Sigmoid colon (tissue), 7 donors: ENCODE results near the gene GCH1. TPM values are rescaled to one million over a fixed set of nuclear protein-coding genes. Genes with fewer than 3 reads are reported as not detected.

Source experiments
- DNase-seq: peaks from one replicate; pipeline ENCODE4 v3.0.0-alpha.2; 2019
- H3K27ac ChIP-seq, 4 donors: fragments of 200-600 bp; sonication (generic); one replicate each; pipeline ENCODE4 v1.5.1; 2016 to 2019; ENCODE audit warnings: mild to moderate bottlenecking in 1 of 4
- H3K27me3 ChIP-seq, 3 donors: fragments of 200-600 bp; sonication (generic); one replicate each; pipeline ENCODE4 v1.5.1; 2019; ENCODE audit warnings: mild to moderate bottlenecking in 1 of 3
- H3K36me3 ChIP-seq, 4 donors: fragments of 200-600 bp; sonication (generic); one replicate each; pipeline ENCODE4 v1.5.1; 2016 to 2019
- H3K4me1 ChIP-seq, 4 donors: fragments of 200-600 bp; sonication (generic); one replicate each; pipeline ENCODE4 v1.5.1; 2017 to 2019
- H3K4me3 ChIP-seq, 4 donors: fragments of 200-600 bp; sonication (generic); one replicate each; pipeline ENCODE4 v1.5.1; 2017 to 2019; ENCODE audit warnings: mild to moderate bottlenecking in 2 of 4, moderate library complexity in 1 of 4
- H3K9me3 ChIP-seq, 4 donors: fragments of 200-600 bp in 3 of 4; sonication (generic) in 3 of 4; one replicate each; pipeline versions ENCODE4 v1.5.1 to v1.6.1; 2013 to 2019
- EP300 ChIP-seq, 4 donors: sonication (generic); formaldehyde crosslinking; IDR thresholded peaks; one replicate each; pipeline ENCODE4 v1.6.1; 2017; ENCODE audit warnings: antibody characterized with exemption in 4 of 4
- POLR2A ChIP-seq, 2 donors: fragments of 450-650 bp; IDR thresholded peaks; one replicate each; pipeline ENCODE4 v1.6.1; 2016; ENCODE audit warnings: antibody characterized with exemption in 2 of 2, mild to moderate bottlenecking in 2 of 2, moderate library complexity in 2 of 2
- POLR2AphosphoS5 ChIP-seq, 4 donors: sonication (generic); formaldehyde crosslinking; IDR thresholded peaks; one replicate each; pipeline ENCODE4 v1.6.1; 2017; ENCODE audit warnings: antibody characterized with exemption in 4 of 4
- WGBS, 2 donors: extraction: QIAGEN DNeasy Blood & Tissue Kit; methylation state at CpG; one replicate each; pipeline ENCODE4 v1.1.7; 2013; 5-methylcytosine and 5-hydroxymethylcytosine counted together
- intact Hi-C: fragments of 100-400 bp; cut with DNase I; formaldehyde crosslinking; loops from one replicate; pipeline ENCODE4 v1.15.1; 2023
- polyA plus RNA-seq, 3 donors: library from polyadenylated mRNA; stranded (reverse); fragments of 200-250 nt; gene quantifications; one replicate each; pipeline ENCODE4 v1.2.3, GENCODE V29; 2013
- total RNA-seq, 4 donors: library from RNA; depleted of rRNA; stranded (reverse); fragments of >200 nt; gene quantifications; one replicate each; pipeline ENCODE4 v1.1.0, GENCODE V29; 2016
- TF ChIP-seq, protein P1 (sequence below), 4 experiments: fragments of 450-650 bp in 3 of 4; fragments of 200-600 bp in 1 of 4; IDR thresholded peaks; one replicate each; pipeline ENCODE4 v1.5.1; 2016 to 2019; ENCODE audit warnings: antibody characterized with exemption in 4 of 4, mild to moderate bottlenecking in 3 of 4, moderate library complexity in 2 of 4
- donor health status: healthy with polysubstance abuse.
- donor health status: Bipolar disorder and iron deficiency.
- donor health status: healthy.

GCH1 gene, protein sequence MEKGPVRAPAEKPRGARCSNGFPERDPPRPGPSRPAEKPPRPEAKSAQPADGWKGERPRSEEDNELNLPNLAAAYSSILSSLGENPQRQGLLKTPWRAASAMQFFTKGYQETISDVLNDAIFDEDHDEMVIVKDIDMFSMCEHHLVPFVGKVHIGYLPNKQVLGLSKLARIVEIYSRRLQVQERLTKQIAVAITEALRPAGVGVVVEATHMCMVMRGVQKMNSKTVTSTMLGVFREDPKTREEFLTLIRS
- total RNA-seq (1 to 10 TPM; 3.2 to 8.1 (median 3.9) TPM), polyA plus RNA-seq (10 to 100 TPM; 18.7 to 46.2 (median 24.6) TPM)

GRCh38 chr14:54902521-54903420, at the start of gene GCH1:
Gene GCH1, minus strand, starts transcription at chr14:54902826. Its CDS starts 163 bp downstream, at chr14:54902663.
- H3K9me3 ChIP-seq: no peaks in the 10 kb centered on the region
- H3K27ac ChIP-seq: peak within 1 kb of the TSS; percentile 72 to 80 (median 74)
- peaks cover 0 to 22% (median 13%) of the 10 kb centered on the region in 4 donors for H3K4me1 ChIP-seq
- 1% methylated on average over 83 of the region's 83 CpGs for WGBS, 2 donors
- no peaks in the 10 kb centered on the region for H3K36me3 ChIP-seq
- H3K27me3 ChIP-seq: peaks cover 0 to 15% (median 0%) of the 10 kb centered on the region in 3 donors
- intact Hi-C loops: no loop called here
- peak; percentile 71 for DNase-seq
- H3K4me3 ChIP-seq: peak within 1 kb of the TSS; percentile 52 to 89 (median 74)
- peak; percentile 42 to 86 (median 54) for TF ChIP-seq POLR2AphosphoS5 (IDR thresholded peaks at IDR 0.05)
- TF ChIP-seq POLR2A (IDR thresholded peaks at IDR 0.05): peak; percentile 9 to 60
- TF ChIP-seq EP300 (IDR thresholded peaks at IDR 0.05): no peak
- TF ChIP-seq, protein P1, sequence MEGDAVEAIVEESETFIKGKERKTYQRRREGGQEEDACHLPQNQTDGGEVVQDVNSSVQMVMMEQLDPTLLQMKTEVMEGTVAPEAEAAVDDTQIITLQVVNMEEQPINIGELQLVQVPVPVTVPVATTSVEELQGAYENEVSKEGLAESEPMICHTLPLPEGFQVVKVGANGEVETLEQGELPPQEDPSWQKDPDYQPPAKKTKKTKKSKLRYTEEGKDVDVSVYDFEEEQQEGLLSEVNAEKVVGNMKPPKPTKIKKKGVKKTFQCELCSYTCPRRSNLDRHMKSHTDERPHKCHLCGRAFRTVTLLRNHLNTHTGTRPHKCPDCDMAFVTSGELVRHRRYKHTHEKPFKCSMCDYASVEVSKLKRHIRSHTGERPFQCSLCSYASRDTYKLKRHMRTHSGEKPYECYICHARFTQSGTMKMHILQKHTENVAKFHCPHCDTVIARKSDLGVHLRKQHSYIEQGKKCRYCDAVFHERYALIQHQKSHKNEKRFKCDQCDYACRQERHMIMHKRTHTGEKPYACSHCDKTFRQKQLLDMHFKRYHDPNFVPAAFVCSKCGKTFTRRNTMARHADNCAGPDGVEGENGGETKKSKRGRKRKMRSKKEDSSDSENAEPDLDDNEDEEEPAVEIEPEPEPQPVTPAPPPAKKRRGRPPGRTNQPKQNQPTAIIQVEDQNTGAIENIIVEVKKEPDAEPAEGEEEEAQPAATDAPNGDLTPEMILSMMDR (IDR thresholded peaks at IDR 0.05): peak in 2 of 4 experiments; percentile 12 to 22

DNA sequence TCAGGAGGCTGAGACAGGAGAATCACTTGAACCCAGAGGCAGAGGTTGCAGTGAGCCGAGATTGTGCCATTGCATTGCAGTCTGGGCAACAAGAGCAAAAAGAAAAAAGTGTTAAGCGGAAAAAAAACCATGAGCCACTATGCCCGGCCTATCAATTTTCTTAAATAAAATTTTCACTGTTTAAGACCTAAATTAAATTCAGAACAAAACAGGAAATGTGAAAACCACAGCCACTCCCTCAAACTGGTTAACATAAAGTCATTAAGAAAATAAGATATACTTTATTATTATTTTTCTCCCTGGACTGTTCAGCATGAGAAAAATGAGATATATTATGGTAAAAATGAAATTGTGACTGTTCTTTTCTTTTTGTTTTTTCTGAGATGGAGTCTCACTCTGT, 44.6 kb upstream of the GCH1 start:
- 86 to 94% methylated on average over 3 of the region's 3 CpGs for WGBS, 2 donors
- intact Hi-C loops: no loop called here
- Histone ChIP-seq H3K9me3 (no peaks in the 10 kb centered on the region), H3K4me1 (no peaks in the 10 kb centered on the region), H3K27me3 (no peaks in the 10 kb centered on the region), H3K4me3 (no peak overlapping the region), H3K36me3 (no peaks in the 10 kb centered on the region), H3K27ac (no peak overlapping the region)
- no peak for DNase-seq
- TF ChIP-seq POLR2AphosphoS5 (IDR thresholded peaks at IDR 0.05) (no peak), EP300 (IDR thresholded peaks at IDR 0.05) (no peak), POLR2A (IDR thresholded peaks at IDR 0.05) (no peak)
- TF ChIP-seq, protein P1 (IDR thresholded peaks at IDR 0.05): no peak

DNA sequence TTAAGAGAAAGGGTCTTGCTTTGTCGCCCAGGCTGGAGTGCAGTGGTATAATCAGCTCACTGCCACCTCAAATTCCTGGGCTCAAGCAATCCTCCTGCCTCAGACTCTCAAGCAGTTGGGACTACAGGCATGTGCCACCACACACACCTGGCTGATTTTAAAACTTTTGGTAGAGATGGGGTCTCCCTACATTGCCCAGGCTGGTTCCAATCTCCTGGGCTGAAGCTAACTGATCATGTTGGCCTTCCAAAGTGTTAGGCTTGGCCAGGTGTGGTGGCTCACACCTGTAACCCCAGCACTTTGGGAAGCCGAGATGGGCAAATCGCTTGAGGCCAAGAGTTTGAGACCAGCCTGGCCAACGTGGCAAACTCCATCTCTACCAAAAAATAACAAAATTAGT, 43.9 kb upstream of the GCH1 start:
- Histone ChIP-seq H3K9me3 (no peaks in the 10 kb centered on the region), H3K27me3 (no peaks in the 10 kb centered on the region), H3K36me3 (no peaks in the 10 kb centered on the region), H3K4me3 (no peak overlapping the region), H3K27ac (no peak overlapping the region), H3K4me1 (no peaks in the 10 kb centered on the region)
- DNase-seq: no peak
- no peak for TF ChIP-seq POLR2AphosphoS5 (IDR thresholded peaks at IDR 0.05)
- TF ChIP-seq, protein P1 (IDR thresholded peaks at IDR 0.05): no peak
- no peak for TF ChIP-seq EP300 (IDR thresholded peaks at IDR 0.05)
- no peak for TF ChIP-seq POLR2A (IDR thresholded peaks at IDR 0.05)
- intact Hi-C loops: no loop called here
- 94 to 98% methylated on average over 4 of the region's 4 CpGs for WGBS, 2 donors

DNA sequence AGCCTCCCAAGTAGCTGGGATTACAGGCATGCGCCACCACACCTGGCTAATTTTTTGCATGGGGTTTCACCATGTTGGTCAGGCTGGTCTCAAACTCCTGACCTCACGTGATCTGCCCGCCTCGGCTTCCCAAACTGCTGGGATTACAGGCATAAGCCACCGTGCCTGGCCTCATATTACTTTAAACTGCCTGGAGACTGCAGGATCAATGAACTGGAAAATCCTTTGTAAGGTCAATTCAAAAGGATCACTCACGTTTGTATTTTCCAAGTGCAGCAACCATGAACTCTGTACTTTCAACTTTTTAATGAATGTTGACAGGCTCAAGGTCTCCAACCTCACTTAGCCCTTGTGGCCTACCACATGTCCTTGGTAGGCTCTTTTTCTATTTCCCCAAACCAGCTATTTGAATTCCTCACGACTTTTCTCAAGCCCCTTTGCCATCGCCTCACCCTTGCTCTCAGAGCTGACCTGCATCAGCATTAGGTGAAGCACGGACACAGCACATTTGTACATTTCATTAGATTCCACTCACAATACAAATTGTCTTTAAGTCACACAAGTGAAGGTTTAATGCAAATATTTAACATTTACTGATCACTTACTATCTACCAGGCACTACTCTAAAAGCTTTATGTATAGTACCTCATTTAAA, 42.2 kb upstream of the GCH1 start:
- no peaks in the 10 kb centered on the region for H3K9me3 ChIP-seq

More for the DNA sequence above, 42.2 kb upstream of the GCH1 start:
- H3K27me3 ChIP-seq: no peaks in the 10 kb centered on the region
- TF ChIP-seq POLR2A (IDR thresholded peaks at IDR 0.05): no peak
- TF ChIP-seq, protein P1 (IDR thresholded peaks at IDR 0.05): no peak
- no peak overlapping the region for H3K27ac ChIP-seq
- H3K4me1 ChIP-seq: no peaks in the 10 kb centered on the region
- no peak for DNase-seq
- H3K36me3 ChIP-seq: no peaks in the 10 kb centered on the region
- no peak overlapping the region for H3K4me3 ChIP-seq
- intact Hi-C loops: no loop called here
- 93 to 95% methylated on average over 9 of the region's 9 CpGs for WGBS, 2 donors
